ENCODE measurements around the gene SRCAP.

Gene SRCAP

GRCh38 chr16:30768583-30769181 lies 69.7 kb downstream of the SRCAP start:
- Histone ChIP-seq H3K9me3 (ENCODE audit: low read length) (no peaks in the 10 kb centered on the region), H3K4me3 (ENCODE audit: low read depth, low read length, poor library complexity, severe bottlenecking) (no peak overlapping the region), H3F3A (ENCODE audit: insufficient read depth, low read length) (no peaks in the 10 kb centered on the region), H3K4me2 (ENCODE audit: low read length) (no peak overlapping the region), H3K9me2 (ENCODE audit: low read depth, low read length) (no peaks in the 10 kb centered on the region), H3K79me2 (ENCODE audit: insufficient read depth, low read length) (no peaks in the 10 kb centered on the region), H2AFZ (ENCODE audit: low read length) (no peak overlapping the region), H3K9ac (ENCODE audit: low read length) (no peak overlapping the region), H4K20me1 (ENCODE audit: insufficient read depth, low read length) (no peaks in the 10 kb centered on the region), H3K27me3 (ENCODE audit: insufficient read depth, low read length) (no peaks in the 10 kb centered on the region), H3K4me1 (ENCODE audit: insufficient read depth, low read length, severe bottlenecking) (peaks cover 5% of the 10 kb centered on the region), H3K27ac (ENCODE audit: low read depth, low read length, poor library complexity, severe bottlenecking) (no peak overlapping the region), H3K36me3 (ENCODE audit: insufficient read depth, low read length) (peaks cover 96% of the 10 kb centered on the region)
- no peak for TF ChIP-seq EZH2 (IDR thresholded peaks at IDR 0.05; ENCODE audit: borderline replicate concordance, low read length)
- no peak for TF ChIP-seq CTCF (IDR thresholded peaks at IDR 0.05; ENCODE audit: low read length)

DNA sequence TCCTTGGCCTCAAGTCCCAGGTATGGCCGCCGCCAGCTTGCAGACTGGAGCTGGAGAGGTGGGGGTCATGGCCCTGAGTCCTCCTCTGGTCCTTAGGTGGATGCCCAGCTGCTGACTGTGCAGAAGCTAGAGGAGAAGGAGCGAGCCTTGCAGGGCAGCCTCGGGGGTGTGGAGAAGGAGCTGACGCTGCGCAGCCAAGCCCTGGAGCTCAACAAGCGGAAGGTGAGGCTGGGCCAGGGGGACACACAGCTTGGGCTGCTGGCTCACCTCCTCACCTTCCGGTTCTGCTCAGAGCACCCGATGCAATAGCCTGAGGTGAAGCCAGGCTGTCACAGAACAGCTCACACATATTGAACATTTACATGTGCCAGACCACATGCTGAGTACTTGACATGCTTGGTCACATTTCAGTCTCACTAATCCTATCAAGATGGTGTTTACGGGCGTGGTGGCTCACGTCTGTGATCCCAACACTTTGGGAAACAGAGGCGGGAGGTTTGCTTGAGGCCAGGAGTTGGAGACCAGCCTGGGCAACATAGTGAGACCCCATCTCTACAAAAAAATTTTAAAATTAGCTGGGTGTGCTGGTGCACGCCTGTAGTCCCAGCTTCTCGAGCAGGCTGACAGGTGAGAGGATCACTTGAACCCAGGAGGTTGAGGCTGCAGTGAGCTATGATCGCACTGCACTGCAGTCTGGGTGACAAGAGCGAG lies 70.6 kb downstream of the SRCAP start:
- no peaks in the 10 kb centered on the region for H3K27me3 ChIP-seq (ENCODE audit: insufficient read depth, low read length)
- H3K9me3 ChIP-seq (ENCODE audit: low read length), result no peaks in the 10 kb centered on the region
- peaks cover 96% of the 10 kb centered on the region for H3K36me3 ChIP-seq (ENCODE audit: insufficient read depth, low read length)
- no peak overlapping the region for H3K4me2 ChIP-seq (ENCODE audit: low read length)
- no peak overlapping the region for H3K27ac ChIP-seq (ENCODE audit: low read depth, low read length, poor library complexity, severe bottlenecking)
- H3F3A ChIP-seq (ENCODE audit: insufficient read depth, low read length), result no peaks in the 10 kb centered on the region
- no peak overlapping the region for H3K9ac ChIP-seq (ENCODE audit: low read length)
- no peak overlapping the region for H3K4me3 ChIP-seq (ENCODE audit: low read depth, low read length, poor library complexity, severe bottlenecking)
- H4K20me1 ChIP-seq (ENCODE audit: insufficient read depth, low read length), result no peaks in the 10 kb centered on the region
- H3K79me2 ChIP-seq (ENCODE audit: insufficient read depth, low read length), result no peaks in the 10 kb centered on the region
- H3K9me2 ChIP-seq (ENCODE audit: low read depth, low read length), result no peaks in the 10 kb centered on the region
- H3K4me1 ChIP-seq (ENCODE audit: insufficient read depth, low read length, severe bottlenecking), result peaks cover 4% of the 10 kb centered on the region
- TF ChIP-seq EZH2 (IDR thresholded peaks at IDR 0.05; ENCODE audit: borderline replicate concordance, low read length) (no peak), CTCF (IDR thresholded peaks at IDR 0.05; ENCODE audit: low read length) (no peak)
- no peak overlapping the region for H2AFZ ChIP-seq (ENCODE audit: low read length)

- H3K27ac ChIP-seq (ENCODE audit: low read depth, low read length, poor library complexity, severe bottlenecking), result no peak overlapping the region
- H4K20me1 ChIP-seq (ENCODE audit: insufficient read depth, low read length), result no peaks in the 10 kb centered on the region
- H3K9me3 ChIP-seq (ENCODE audit: low read length), result no peaks in the 10 kb centered on the region
- no peaks in the 10 kb centered on the region for H3F3A ChIP-seq (ENCODE audit: insufficient read depth, low read length)
- H3K79me2 ChIP-seq (ENCODE audit: insufficient read depth, low read length), result no peaks in the 10 kb centered on the region
- TF ChIP-seq EZH2 (IDR thresholded peaks at IDR 0.05; ENCODE audit: borderline replicate concordance, low read length) (no peak), CTCF (IDR thresholded peaks at IDR 0.05; ENCODE audit: low read length) (no peak)
- peaks cover 4% of the 10 kb centered on the region for H3K4me1 ChIP-seq (ENCODE audit: insufficient read depth, low read length, severe bottlenecking)
- no peaks in the 10 kb centered on the region for H3K9me2 ChIP-seq (ENCODE audit: low read depth, low read length)
- H3K4me3 ChIP-seq (ENCODE audit: low read depth, low read length, poor library complexity, severe bottlenecking), result no peak overlapping the region
- H3K9ac ChIP-seq (ENCODE audit: low read length), result no peak overlapping the region
- peaks cover 82% of the 10 kb centered on the region for H3K36me3 ChIP-seq (ENCODE audit: insufficient read depth, low read length)
- H3K4me2 ChIP-seq (ENCODE audit: low read length), result no peak overlapping the region
- no peak overlapping the region for H2AFZ ChIP-seq (ENCODE audit: low read length)
- no peaks in the 10 kb centered on the region for H3K27me3 ChIP-seq (ENCODE audit: insufficient read depth, low read length)
Measured at GRCh38 chr16:30771726-30772125, 72.8 kb downstream of the SRCAP start.

Measured in OCI-LY1 (cell line).